Breast epithelium (tissue), 3 donors: ENCODE data around the gene TMEM141.

ENCODE experiments used
- CTCF ChIP-seq, 3 donors: fragments of 450-650 bp; IDR thresholded peaks; one replicate each; pipeline ENCODE4 v1.5.1; 2016 to 2017; ENCODE audit warnings: antibody characterized with exemption in 3 of 3, mild to moderate bottlenecking in 3 of 3, moderate library complexity in 3 of 3
- POLR2AphosphoS5 ChIP-seq, 3 donors: sonication (generic); formaldehyde crosslinking; IDR thresholded peaks; one replicate each; pipeline ENCODE4 v1.6.1; 2017; ENCODE audit warnings: antibody characterized with exemption in 3 of 3

DNA sequence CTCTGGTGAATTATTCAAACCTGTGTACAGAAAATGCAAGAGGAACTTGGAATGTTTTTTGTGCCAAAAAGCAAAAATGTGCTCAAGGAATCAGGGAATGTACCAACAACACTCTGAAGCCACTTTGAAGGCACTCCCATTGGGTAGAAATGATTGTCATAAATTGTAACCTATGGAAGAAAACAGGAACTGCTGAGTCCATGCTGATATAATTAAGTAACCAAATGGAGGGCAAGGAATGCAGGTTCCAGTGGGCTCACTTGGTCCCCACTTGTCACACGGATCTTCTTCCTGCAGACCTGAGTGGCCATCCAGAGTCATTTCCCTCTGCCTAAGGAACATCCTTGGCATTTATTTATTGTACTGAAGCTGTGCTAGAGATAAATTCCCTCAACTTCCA, 39.9 kb upstream of the TMEM141 start:
- TF ChIP-seq CTCF (IDR thresholded peaks at IDR 0.05) (no peak), POLR2AphosphoS5 (IDR thresholded peaks at IDR 0.05) (no peak)
